NCI-H2029 (cell line): Measurements from ENCODE around the gene CTBS.
"Not testable (repeated sequence)": the region's sequence is repeated elsewhere in the genome, so short reads cannot be mapped to it uniquely, and the experiment has no call there.

Experiments used
- DNase-seq: peaks from one replicate; lab custom pipeline; 2025; lab: John Stamatoyannopoulos, UW

The CTBS gene, protein sequence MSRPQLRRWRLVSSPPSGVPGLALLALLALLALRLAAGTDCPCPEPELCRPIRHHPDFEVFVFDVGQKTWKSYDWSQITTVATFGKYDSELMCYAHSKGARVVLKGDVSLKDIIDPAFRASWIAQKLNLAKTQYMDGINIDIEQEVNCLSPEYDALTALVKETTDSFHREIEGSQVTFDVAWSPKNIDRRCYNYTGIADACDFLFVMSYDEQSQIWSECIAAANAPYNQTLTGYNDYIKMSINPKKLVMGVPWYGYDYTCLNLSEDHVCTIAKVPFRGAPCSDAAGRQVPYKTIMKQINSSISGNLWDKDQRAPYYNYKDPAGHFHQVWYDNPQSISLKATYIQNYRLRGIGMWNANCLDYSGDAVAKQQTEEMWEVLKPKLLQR

DNA sequence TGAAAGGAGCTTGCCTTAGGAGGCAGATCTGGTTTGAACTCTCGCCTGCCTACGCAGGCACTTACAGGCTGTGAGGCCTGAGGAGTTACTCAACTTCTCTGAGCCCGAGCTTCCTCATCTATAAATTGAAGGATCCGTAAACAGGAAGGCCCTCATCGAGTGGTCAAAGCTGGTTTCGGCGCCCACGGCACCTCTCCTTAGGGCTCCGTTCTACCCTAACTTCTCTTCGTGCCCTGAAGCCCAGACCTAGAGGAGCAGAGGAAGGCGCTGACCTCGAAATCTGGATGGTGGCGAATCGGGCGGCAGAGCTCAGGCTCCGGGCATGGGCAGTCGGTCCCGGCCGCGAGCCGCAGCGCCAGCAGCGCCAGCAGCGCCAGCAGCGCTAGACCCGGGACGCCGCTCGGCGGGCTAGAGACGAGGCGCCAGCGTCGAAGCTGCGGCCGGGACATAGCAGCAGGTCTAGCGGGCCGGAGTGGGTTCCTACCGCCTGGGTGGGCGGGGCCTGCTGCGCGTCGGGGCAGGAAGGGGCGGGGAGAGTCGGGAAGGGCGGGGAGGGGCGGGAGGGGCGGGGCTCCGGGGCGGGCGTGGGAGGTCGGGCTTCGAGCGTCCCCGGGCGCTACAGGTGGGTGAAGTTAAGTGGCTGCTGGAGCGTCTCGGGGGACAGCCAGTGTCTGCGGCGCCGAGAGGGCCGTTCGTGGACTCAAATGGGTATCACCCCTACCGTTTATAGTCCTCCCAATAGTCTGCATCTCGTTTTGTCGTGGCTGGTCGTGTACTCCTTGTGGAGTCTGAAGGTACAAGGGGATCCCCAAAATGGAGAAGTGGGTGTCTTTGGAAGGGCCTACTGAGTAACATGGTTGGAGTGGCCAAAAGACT, at the start of gene CTBS:
CTBS (minus strand) TSS at position 474 of the 876 bp plus-strand sequence; CDS start at position 449, 25 bp downstream.
- peak; percentile 83 for DNase-seq

DNA sequence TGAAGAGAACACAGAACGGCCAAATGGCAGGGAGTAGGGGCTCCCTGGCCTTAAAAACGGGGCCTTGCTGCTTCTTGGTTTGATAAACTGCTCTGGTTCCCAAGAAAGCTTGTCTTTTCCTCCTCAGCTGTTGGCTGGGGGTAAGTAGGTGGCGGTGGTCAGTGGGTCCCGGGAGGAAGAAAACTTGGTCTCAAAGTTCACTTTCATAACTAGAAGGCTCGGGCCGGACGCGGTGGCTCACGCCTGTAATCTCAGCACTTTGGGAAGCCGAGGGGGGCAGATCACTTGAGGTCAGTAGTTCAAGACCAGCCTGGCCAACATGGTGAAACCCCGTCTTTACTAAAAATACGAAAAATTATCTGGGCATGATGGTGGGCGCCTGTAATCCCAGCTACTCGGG, 47.3 kb upstream of the CTBS start:
- no peak for DNase-seq

DNA sequence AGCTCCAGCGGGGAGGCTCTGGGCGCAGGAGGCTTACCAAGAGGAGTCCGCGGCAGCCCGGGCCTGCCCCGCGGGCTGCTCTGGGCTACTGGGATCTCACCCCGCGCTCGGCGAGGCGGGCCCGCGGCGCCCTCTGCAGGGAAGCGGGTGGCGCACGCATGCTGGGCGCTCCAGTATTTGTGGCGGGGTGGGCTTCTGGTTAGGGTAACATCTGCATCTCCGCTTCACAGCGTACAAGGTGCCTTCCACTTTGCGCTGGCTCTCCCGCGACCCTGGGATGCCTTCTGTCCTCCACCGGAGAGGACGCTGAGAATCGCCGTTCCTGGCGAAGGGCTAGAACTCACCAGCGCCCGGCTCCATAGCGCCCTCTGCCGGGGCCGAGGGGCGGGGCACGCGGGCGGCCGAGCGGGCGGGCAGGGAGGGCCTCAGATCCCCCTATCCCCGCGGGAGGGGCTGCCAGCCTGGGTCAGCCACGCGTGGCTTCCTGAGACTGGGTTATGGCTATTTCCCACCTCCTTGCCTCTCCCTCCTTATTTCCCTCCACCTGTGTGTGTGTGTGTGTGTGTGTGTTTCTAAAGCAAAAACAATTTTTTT, 46.6 kb upstream of the CTBS start:
- peak; percentile 73 for DNase-seq

DNA sequence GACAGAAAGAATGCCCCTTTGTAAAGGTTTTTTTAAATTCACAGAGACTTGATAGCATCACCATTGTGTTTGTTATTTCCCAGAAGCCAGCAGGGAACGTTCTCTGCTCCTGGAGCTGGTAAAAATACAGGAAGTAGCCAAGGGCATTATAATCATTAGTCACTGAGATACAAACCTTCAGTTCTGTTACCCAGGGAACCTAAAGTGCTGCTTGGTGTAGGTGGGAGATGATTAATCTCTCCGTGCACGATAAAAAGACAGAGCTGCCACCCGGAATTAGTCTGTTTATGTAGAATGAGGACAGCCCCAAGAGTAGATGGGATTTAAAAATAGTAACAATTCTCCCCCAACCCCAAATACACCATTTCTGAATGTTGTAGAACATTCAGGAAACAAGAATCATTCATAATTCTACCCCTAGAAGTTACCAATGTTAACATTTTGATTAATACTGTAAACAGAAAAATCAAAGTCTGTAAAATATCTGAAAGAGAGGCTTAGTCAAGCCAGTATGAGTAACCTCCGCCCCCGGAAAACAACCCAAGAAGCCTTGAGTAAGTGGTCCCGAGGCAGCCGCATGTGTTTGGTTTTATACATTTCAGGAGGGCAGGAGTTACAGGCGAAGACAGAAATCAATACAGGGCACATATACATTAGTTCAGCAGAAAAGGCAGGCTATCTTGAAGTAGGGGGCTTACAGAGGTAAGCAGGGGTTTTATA, 45.3 kb upstream of the CTBS start:
- DNase-seq, result no peak

DNA sequence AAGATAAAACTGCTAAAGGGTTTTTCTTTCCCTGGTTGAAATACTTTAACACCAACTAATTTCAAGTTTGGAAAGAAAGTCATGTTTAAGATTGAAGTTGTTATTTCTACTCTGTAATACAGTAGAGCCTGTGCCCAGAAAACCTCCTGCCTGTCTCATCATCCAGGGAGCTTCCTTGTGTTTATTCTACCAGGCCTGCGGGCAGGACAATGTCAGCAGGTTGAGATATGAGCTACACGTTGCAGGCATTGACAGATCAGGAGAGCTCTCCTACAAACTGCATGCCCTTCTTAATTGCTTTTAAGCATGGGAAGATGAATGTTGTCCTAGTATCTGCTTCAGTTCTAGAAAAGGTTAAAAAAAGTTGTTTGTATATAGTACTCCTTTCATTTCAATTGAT, 43.1 kb upstream of the CTBS start:
- no peak for DNase-seq

DNA sequence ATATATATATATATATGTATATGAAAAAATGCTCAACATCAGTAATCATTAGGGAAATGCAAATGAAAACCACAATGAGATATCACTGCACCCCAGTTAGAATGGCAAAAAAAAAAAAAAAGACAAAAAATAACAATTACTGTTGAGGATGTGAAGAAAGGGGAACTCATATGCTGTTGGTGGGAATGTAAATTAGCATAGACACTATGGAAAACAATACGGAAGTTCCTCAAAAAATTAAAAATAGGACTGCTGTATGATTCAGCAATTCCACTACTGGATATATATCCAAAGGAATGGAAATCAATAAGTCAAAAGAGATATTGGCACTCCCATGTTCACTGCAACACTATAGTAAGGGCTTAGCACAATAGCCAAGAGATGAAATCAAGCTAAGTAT, 41.5 kb upstream of the CTBS start:
- DNase-seq, result no peak

DNA sequence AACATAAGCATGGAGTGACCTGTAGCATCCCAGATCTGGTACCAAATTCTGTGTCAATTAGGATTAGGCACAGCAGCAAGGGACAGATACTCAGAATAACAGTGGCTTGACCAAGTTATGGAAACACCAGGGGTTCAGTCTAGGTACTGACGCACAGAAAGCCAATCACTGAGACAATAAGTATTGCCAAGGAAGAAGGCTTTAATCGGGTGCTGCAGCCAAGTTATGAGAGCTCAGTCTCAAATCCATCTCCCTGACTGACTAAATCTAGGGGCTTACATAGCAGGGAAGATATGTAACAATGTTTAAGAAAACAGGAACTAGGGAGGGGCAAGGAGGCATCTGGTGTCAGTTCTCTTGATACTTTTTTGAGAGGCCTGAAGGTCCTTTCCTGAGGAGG, 39.6 kb upstream of the CTBS start:
- DNase-seq, result no peak

DNA sequence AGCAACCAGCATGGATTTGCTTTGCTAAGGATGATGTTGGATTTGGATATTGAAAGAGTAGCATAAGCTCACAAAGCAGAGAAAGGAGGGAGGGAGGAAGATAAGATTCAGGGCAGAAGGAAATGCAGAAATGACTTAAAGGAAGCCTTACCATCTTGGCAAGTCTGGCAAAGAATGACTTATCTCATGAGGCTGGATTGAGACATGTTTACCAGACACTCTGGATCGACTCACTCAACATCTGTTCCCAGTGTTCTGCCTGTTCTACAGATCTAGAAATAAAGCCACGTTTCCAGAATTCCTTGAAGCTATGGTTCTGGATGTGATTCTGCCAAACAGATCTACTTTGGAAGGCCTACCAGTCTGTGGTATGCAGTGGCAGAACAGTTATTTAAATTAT, 38.8 kb upstream of the CTBS start:
- no peak for DNase-seq

DNA sequence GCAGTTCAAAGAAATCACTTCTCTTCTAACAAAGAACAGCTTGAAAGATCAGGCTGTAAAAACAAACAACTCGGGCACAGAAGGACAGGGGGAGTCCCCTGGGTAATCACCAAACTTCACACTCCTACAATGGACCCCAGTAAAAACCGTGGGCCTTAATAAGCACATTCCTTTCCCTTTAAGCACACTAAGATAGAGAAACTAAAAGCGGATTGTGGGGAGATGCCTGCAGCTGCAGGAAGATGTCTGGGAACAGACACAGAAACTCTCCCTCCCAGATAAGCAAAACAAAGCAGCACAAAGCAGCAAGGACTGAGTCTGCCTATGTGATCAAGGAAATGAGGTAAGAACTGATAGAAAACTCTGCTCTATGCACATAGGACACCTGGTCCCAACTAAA, 37.6 kb upstream of the CTBS start:
- DNase-seq, result no peak

DNA sequence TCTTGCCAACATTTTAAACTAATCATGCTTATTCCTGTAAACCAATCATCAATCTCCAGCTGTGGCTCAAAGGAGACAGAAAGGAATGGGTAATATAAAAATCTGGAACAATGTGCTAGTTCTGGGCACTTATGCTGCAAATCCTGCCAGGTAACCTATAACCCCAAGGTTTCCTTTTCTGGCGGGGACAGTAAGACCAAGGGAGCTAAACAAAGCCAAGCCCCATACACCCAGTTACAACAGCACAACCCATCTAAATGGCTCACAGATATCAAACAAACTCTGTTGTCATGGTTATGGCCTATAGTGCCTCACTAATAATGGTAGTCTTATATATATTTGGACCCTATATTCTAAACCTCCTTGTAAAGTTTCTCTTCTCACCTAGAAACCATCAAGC, 36.9 kb upstream of the CTBS start:
- DNase-seq, result no peak

DNA sequence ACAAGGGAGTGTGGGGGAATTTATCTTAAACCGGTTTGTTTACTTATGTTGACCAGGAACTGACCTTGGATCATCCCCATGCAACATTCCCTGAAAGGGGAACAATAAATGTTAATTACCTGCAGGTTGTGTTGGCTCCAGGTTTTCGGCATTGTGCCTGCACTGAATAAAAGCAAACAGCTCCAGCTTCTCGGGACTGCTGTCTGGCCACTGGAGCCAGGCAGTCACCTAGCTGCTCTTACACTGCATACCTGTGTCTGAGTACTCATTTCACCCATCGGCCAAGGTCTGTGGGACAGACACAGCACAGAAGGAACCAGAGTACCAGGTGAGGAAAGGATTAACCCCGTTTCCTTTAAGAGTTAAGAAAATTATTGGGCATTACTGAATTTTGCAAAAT, 32.7 kb upstream of the CTBS start:
- DNase-seq, result no peak

DNA sequence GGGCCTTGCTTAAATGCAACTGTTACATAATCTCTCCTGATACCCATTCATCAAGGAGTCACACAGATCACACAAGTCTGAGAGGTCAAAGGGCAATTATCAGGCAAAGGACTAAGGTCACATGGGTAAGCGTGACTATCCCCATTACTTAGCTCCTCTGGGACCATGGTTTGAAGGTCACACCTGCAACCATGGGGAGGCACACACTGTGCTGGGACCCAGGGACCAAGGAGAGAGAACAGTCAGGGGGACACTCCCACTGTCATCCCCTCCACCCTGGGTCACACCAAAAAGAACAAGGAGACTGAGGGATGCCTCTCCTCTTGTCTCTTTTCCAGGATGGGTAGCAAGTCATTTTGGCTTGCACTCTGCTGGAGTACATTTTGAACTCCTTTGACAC, 30.9 kb upstream of the CTBS start:
- no peak for DNase-seq

DNA sequence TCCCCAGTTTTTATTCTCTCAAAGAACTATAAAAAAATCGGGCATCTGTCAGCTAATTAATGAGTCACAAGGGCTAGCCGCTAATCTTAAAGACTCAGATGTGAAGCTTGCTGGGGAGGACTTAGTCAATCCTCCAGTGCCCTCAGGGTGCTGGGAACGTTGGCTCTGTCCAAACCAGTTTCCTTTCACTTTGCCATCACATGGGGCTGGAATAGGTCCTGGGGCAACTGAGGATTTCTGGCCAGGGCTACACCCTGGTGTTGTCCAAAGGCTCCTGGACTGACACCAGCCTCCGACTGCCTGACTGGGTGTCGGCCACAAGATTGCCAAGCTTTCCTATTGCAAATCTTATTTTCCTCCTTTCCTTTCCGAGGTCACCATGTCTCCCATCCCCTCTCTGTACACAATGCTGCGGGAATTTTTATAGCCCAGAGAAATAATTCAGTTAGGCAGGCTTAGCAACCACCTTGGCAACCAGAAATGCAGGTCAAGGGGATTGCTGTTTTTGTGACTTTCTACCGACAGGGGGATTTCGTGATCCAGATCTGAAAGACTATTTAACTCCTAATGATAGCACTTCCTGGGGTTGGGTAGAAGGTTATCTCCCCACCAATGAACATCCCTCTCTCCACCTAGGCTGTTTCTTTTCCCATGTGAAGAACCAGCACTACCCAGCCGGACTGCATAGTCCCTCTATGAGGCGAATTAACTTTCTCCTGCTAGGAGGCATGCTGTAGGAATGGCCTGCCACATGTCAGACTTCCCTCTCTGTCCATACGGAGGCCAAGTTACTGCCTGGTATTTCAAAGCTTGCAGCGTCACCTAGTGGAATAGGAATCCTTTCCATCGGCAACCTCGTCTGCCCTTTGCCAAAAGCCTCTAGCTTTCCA, 29.9 kb upstream of the CTBS start:
- no peak for DNase-seq

DNA sequence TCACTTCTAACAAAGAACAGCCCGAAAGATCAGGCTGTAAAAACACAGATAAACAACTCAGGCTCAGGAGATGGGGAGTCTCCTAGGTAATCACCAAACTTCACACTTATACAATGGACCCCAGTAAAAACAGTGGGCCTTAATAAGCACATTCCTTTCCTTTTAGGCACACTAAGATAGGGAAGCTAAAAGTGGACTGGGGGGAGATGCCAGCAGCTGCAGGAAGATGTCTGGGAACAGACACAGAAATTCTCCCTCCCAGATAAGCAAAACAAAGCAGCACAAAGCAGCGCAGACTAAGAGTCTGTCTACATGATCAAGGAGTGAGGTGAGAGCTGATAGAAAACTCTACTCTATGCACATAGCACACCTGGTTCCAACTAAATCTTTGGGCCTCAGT, 29.0 kb upstream of the CTBS start:
- no peak for DNase-seq

DNA sequence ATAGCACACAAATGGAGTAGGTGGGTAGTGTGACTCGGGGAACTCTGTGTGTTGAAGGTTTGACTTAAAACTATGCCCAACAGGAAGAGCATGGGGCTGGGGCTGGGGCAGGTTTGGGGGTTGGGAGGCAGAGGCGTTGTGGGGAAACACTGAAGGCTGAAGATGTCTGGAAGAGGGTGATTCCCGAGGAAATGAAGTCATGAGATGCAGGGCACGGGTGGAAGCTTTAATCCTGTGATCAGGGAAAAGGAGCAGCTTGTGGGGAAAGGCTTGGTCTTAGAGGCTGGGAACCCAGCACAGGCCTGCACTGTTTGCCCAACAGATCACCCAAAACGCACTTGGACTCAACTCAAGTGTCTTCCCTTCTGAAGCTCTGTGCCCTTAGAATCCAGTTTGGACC, 26.6 kb upstream of the CTBS start:
- DNase-seq, result no peak

DNA sequence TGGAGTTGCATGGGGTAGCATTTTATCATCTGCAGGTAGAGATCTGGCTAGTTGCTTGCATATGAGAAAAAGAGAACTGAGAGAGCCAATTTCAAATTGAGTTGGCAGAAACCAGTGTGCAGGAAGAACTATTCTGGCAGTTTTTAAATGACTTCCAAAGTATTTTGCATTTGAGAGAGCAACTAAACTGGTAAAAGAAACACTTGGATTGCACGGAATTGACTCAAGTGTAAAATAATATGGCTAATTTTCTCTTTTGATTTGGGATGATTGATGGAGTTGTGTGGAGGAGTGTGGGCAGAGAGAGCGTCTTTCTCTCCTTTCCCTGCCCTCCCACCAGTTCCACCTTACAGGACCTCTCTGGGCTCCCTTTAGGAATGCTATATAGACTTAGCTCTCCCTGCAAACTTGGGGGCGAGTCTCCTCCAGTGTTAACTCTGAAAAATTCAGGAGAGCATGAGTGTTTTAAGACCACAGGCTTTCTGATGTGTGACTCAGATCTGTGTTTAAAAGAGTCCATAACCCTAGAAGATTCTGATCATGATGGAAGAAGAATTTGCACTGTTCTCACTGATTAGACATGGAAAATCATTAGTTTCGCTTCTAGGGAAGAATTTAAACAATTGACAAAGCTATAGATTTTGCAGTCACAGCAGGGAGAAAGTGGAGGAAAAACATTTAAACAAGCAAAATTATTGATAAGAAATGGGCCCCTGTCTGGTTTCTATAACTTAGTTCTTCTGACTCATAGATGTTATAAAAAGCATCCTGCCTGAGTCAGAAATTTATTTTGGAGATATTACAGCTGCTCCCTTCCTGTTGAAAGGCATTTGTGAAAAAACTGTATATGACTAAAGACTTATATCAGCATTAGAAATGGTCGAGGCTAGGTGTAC, 24.9 kb upstream of the CTBS start:
- DNase-seq, result no peak

DNA sequence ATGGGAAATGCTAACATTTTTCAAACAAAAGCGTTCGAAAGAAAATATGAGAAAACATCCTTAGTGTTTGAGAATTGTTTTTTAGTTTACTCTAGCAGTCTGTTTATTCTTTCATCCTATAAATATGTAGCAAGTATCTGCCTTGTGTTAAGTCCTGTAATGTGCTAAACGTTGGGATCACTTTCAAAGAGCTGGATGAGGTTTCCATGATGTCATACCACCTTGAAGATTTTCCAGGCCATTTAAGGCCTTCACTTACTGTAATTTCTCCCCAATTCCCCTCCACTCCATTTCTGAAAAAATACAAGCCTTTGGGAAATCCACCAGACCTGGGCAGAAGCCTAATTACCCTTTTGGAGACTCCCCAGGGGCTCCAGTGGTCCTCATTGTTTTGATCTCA, 24.2 kb upstream of the CTBS start:
- no peak for DNase-seq

DNA sequence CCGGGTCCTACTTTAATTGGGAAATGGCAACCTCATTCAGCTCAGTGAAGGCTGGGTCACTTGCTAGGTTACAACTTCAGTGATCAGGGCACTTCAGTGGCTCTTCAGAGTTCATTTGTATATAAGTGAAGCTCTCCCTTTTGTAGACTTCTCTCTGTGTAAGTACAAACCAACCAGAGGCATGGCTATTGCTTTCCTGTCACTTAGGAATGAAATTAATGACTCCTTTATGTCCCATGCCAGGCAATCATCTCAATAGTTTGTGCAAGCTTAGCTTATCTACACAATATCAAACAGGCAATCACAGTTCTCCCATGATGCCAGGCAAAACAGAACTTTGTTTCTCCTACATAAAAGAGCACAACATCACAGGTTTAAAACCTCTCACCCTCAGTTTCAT, 22.8 kb upstream of the CTBS start:
- DNase-seq, result no peak

DNA sequence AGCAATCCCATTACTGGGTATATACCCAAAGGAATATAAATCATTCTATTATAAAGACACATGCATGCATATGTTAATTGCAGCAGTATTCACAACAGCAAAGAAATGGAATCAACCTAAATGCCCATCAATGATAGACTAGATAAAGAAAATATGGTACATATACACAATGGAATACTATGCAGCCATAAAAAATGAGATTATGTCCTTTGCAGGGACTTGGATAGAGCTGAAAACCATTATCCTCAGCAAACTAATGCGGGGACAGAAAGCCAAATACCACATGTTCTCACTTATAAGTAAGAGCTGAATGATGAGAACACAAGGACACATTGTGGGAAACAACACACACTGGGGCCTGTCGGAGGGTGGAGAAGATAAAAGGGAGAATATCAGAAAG, 20.7 kb upstream of the CTBS start:
- not testable (repeated sequence) for DNase-seq

DNA sequence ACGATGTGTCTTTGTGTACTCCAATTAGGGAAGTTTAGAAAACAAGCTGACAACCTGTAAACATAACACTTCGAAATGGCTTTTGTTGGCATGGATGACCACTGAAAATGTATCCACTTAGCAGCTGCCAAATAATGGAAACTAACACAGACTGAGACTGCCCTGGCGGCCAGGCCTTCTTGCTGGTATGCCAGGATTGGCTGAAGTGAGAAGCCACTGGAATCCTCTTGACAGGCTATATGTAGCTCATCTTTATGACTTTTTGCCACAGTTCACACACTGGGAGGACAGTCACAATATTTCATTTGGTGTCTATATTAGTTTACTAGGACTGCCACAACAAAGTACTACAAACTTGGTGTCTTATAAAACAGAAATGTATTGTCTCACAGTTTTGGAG, 12.9 kb upstream of the CTBS start:
- DNase-seq, result no peak
